ENCODE measurements around the gene SFMBT1.

SFMBT1 gene

DNA sequence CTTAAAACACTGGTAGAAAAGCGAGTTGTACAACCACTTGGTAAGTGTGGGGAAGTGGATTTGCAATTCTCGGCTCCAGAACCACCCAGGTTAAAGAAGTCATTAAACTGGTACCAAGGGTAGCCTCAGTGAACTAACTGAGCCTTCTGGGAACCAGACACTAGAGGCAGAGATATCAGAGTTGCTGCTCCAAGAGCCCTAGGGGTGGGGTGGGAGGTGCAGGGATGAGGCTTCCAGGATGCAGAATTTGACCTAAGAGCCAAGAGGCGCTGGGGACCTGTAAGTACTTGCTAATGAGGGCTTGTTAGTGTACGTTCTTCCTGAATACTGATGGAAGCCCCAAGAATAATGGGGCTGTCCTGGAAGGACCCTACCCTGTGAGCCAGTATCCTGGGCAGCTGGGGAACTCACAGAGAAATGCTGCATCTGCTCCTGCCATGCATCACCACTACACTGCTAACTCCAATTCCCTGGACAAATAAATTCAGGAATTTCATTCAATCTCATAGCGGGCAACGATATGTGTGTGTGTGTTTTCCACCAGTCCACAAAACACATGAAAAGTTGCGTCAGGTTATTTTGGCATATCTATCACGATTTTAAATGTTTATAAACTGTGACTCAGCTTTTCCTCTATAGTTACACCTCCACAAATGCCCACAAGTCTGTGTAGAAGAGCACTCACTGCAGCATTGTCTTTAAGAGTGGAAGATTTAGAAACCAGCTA lies 172.3 kb downstream of the SFMBT1 start:
- H3K36me3 ChIP-seq (ENCODE audit: insufficient read depth, low read length), result peaks cover 2% of the 10 kb centered on the region
- TF ChIP-seq EZH2 (IDR thresholded peaks at IDR 0.05; ENCODE audit: borderline replicate concordance, low read length) (no peak), CTCF (IDR thresholded peaks at IDR 0.05; ENCODE audit: low read length) (no peak)
- no peak overlapping the region for H2AFZ ChIP-seq (ENCODE audit: low read length)
- no peaks in the 10 kb centered on the region for H3K9me2 ChIP-seq (ENCODE audit: low read depth, low read length)
- H4K20me1 ChIP-seq (ENCODE audit: insufficient read depth, low read length), result no peaks in the 10 kb centered on the region
- H3K9me3 ChIP-seq (ENCODE audit: low read length), result no peaks in the 10 kb centered on the region
- H3K27me3 ChIP-seq (ENCODE audit: insufficient read depth, low read length), result no peaks in the 10 kb centered on the region
- H3K9ac ChIP-seq (ENCODE audit: low read length), result no peak overlapping the region
- H3K79me2 ChIP-seq (ENCODE audit: insufficient read depth, low read length), result no peaks in the 10 kb centered on the region
- H3K4me3 ChIP-seq (ENCODE audit: low read depth, low read length, poor library complexity, severe bottlenecking), result no peak overlapping the region
- H3K27ac ChIP-seq (ENCODE audit: low read depth, low read length, poor library complexity, severe bottlenecking), result no peak overlapping the region
- H3K4me2 ChIP-seq (ENCODE audit: low read length), result no peak overlapping the region
- no peaks in the 10 kb centered on the region for H3F3A ChIP-seq (ENCODE audit: insufficient read depth, low read length)
- peaks cover 20% of the 10 kb centered on the region for H3K4me1 ChIP-seq (ENCODE audit: insufficient read depth, low read length, severe bottlenecking)

GRCh38 chr3:52872245-52872644 lies 173.6 kb downstream of the SFMBT1 start:
- TF ChIP-seq CTCF (IDR thresholded peaks at IDR 0.05; ENCODE audit: low read length), result no peak
- no peak for TF ChIP-seq EZH2 (IDR thresholded peaks at IDR 0.05; ENCODE audit: borderline replicate concordance, low read length)

GRCh38 chr3:52871761-52872160 lies 174.1 kb downstream of the SFMBT1 start:
- Histone ChIP-seq H3K27ac (ENCODE audit: low read depth, low read length, poor library complexity, severe bottlenecking) (no peak overlapping the region), H3K4me3 (ENCODE audit: low read depth, low read length, poor library complexity, severe bottlenecking) (no peak overlapping the region), H3K79me2 (ENCODE audit: insufficient read depth, low read length) (no peaks in the 10 kb centered on the region), H3K4me1 (ENCODE audit: insufficient read depth, low read length, severe bottlenecking) (peaks cover 20% of the 10 kb centered on the region), H3K27me3 (ENCODE audit: insufficient read depth, low read length) (no peaks in the 10 kb centered on the region), H3F3A (ENCODE audit: insufficient read depth, low read length) (no peaks in the 10 kb centered on the region), H2AFZ (ENCODE audit: low read length) (no peak overlapping the region), H4K20me1 (ENCODE audit: insufficient read depth, low read length) (no peaks in the 10 kb centered on the region), H3K36me3 (ENCODE audit: insufficient read depth, low read length) (no peaks in the 10 kb centered on the region), H3K4me2 (ENCODE audit: low read length) (no peak overlapping the region), H3K9me2 (ENCODE audit: low read depth, low read length) (no peaks in the 10 kb centered on the region), H3K9me3 (ENCODE audit: low read length) (no peaks in the 10 kb centered on the region), H3K9ac (ENCODE audit: low read length) (no peak overlapping the region)
- TF ChIP-seq CTCF (IDR thresholded peaks at IDR 0.05; ENCODE audit: low read length) (no peak), EZH2 (IDR thresholded peaks at IDR 0.05; ENCODE audit: borderline replicate concordance, low read length) (no peak)

More at GRCh38 chr3:52872245-52872644, 173.6 kb downstream of the SFMBT1 start:
- H3K27me3 ChIP-seq (ENCODE audit: insufficient read depth, low read length), result no peaks in the 10 kb centered on the region
- no peaks in the 10 kb centered on the region for H3K79me2 ChIP-seq (ENCODE audit: insufficient read depth, low read length)
- no peak overlapping the region for H3K27ac ChIP-seq (ENCODE audit: low read depth, low read length, poor library complexity, severe bottlenecking)
- H3K4me3 ChIP-seq (ENCODE audit: low read depth, low read length, poor library complexity, severe bottlenecking), result no peak overlapping the region
- no peak overlapping the region for H3K4me2 ChIP-seq (ENCODE audit: low read length)
- no peaks in the 10 kb centered on the region for H3K9me2 ChIP-seq (ENCODE audit: low read depth, low read length)
- H3F3A ChIP-seq (ENCODE audit: insufficient read depth, low read length), result no peaks in the 10 kb centered on the region
- no peaks in the 10 kb centered on the region for H4K20me1 ChIP-seq (ENCODE audit: insufficient read depth, low read length)
- H3K9me3 ChIP-seq (ENCODE audit: low read length), result no peaks in the 10 kb centered on the region
- H3K4me1 ChIP-seq (ENCODE audit: insufficient read depth, low read length, severe bottlenecking), result peaks cover 20% of the 10 kb centered on the region
- no peak overlapping the region for H2AFZ ChIP-seq (ENCODE audit: low read length)
- no peak overlapping the region for H3K9ac ChIP-seq (ENCODE audit: low read length)
- H3K36me3 ChIP-seq (ENCODE audit: insufficient read depth, low read length), result no peaks in the 10 kb centered on the region
